Thymus (tissue), 11 donors: ENCODE measurements around the gene LMOD1. TPM values are rescaled to one million over a fixed set of nuclear protein-coding genes. Genes with fewer than 3 reads are reported as not detected.

Source experiments
- DNase-seq, 9 donors: peaks; one replicate each; pipeline ENCODE4 v3.0.0-alpha.2; 2013; ENCODE audit warnings: low spot score in 9 of 9, low read depth in 6 of 9, missing footprints in 1 of 9
- H3K27ac ChIP-seq, 2 donors: one replicate each; pipeline ENCODE4 v1.5.1; 2013; ENCODE audit warnings: control low read depth in 1 of 2, low read depth in 1 of 2, low read length in 1 of 2, mild to moderate bottlenecking in 1 of 2, moderate library complexity in 1 of 2
- H3K27me3 ChIP-seq, 2 donors: one replicate each; pipeline ENCODE4 v1.5.1; 2013; ENCODE audit warnings: low read length in 1 of 2; ENCODE audit not compliant: control insufficient read depth in 2 of 2, insufficient read depth in 1 of 2
- H3K36me3 ChIP-seq, 2 donors: one replicate each; pipeline ENCODE4 v1.5.1; 2013; ENCODE audit warnings: low read length in 1 of 2, mild to moderate bottlenecking in 1 of 2, moderate library complexity in 1 of 2; ENCODE audit not compliant: control insufficient read depth in 2 of 2, insufficient read depth in 2 of 2
- H3K4me1 ChIP-seq, 2 donors: one replicate each; pipeline ENCODE4 v1.5.1; 2013; ENCODE audit warnings: low read length in 2 of 2; ENCODE audit not compliant: control insufficient read depth in 2 of 2, insufficient read depth in 2 of 2
- H3K4me3 ChIP-seq, 2 donors: one replicate each; pipeline ENCODE4 v1.5.1; 2013; ENCODE audit warnings: low read length in 2 of 2, control low read depth in 1 of 2, mild to moderate bottlenecking in 1 of 2
- H3K9me3 ChIP-seq, 2 donors: one replicate each; pipeline ENCODE4 v1.5.1; 2013; ENCODE audit warnings: low read length in 1 of 2, mild to moderate bottlenecking in 1 of 2; ENCODE audit not compliant: control insufficient read depth in 2 of 2, insufficient read depth in 1 of 2
- WGBS: extraction: QIAGEN DNeasy Blood & Tissue Kit; methylation state at CpG from one replicate; pipeline ENCODE4 v1.1.7; 2013; 5-methylcytosine and 5-hydroxymethylcytosine counted together
- polyA plus RNA-seq: library from polyadenylated mRNA; stranded (reverse); fragments of 200-250 nt; gene quantifications from one replicate; pipeline ENCODE4 v1.2.3, GENCODE V29; 2013
- total RNA-seq: library from RNA; stranded (reverse); fragments of 120-200 nt; gene quantifications from one replicate; pipeline ENCODE4 v1.2.4, GENCODE V29; 2013
- donor health status: healthy.

Gene LMOD1
- total and polyA plus RNA-seq, 2 donors: 0.24 to 17.1 TPM

- 94% methylated on average over 3 of the region's 3 CpGs for WGBS
Observed at GRCh38 chr1:201928266-201928665, 18.1 kb downstream of the LMOD1 start.

GRCh38 chr1:201925981-201926645 lies 20.2 kb downstream of the LMOD1 start:
- no peak overlapping the region for H3K4me3 ChIP-seq
- peaks cover 0 to 9% of the 10 kb centered on the region in 2 donors for H3K27me3 ChIP-seq
- 89% methylated on average over 5 of the region's 5 CpGs for WGBS
- no peaks in the 10 kb centered on the region for H3K36me3 ChIP-seq
- H3K27ac ChIP-seq: no peak overlapping the region
- no peaks in the 10 kb centered on the region for H3K4me1 ChIP-seq
- no peaks in the 10 kb centered on the region for H3K9me3 ChIP-seq
- DNase-seq: no peak

More at GRCh38 chr1:201928266-201928665, 18.1 kb downstream of the LMOD1 start:
- no peak overlapping the region for H3K4me3 ChIP-seq
- no peaks in the 10 kb centered on the region for H3K9me3 ChIP-seq
- H3K27me3 ChIP-seq: peaks cover 0 to 13% of the 10 kb centered on the region in 2 donors
- DNase-seq: no peak
- no peaks in the 10 kb centered on the region for H3K36me3 ChIP-seq
- no peaks in the 10 kb centered on the region for H3K4me1 ChIP-seq
- no peak overlapping the region for H3K27ac ChIP-seq

GRCh38 chr1:201925301-201925567 lies 21.1 kb downstream of the LMOD1 start:
- no peaks in the 10 kb centered on the region for H3K9me3 ChIP-seq
- no peaks in the 10 kb centered on the region for H3K4me1 ChIP-seq
- DNase-seq: no peak
- WGBS: 55% methylated on average over 2 of the region's 2 CpGs
- no peaks in the 10 kb centered on the region for H3K36me3 ChIP-seq
- no peak overlapping the region for H3K4me3 ChIP-seq
- no peak overlapping the region for H3K27ac ChIP-seq
- peaks cover 0 to 9% of the 10 kb centered on the region in 2 donors for H3K27me3 ChIP-seq

GRCh38 chr1:201921952-201922558 lies 24.3 kb downstream of the LMOD1 start:
- no peak overlapping the region for H3K27ac ChIP-seq
- H3K4me3 ChIP-seq: no peak overlapping the region
- H3K36me3 ChIP-seq: no peaks in the 10 kb centered on the region
- no peaks in the 10 kb centered on the region for H3K4me1 ChIP-seq
- 92% methylated on average over 3 of the region's 3 CpGs for WGBS
- no peaks in the 10 kb centered on the region for H3K9me3 ChIP-seq
- H3K27me3 ChIP-seq: peaks cover 0 to 9% of the 10 kb centered on the region in 2 donors
- DNase-seq: no peak

DNA sequence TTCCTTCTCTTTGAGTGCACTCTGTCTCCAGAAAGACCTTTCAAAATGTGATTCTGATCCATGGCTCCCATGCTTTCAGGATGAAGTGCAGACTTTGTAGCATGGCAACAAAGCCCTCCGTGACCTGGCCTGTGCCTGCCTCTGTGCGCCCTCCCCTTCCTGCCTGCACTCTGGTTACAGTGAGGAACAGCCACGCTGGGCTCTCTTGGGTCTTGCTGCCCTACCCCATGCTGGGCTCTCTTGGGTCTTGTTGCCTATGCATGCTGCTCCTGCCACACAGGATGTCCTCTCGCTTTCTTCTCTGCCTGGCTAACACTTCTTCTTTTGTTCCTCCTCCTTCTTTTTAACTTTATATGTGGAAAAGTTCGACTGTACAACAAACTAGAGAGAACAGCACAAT lies 28.0 kb downstream of the LMOD1 start:
- Histone ChIP-seq H3K4me1 (no peaks in the 10 kb centered on the region), H3K4me3 (no peak overlapping the region), H3K27me3 (peaks cover 0 to 9% of the 10 kb centered on the region in 2 donors), H3K27ac (no peak overlapping the region), H3K9me3 (no peaks in the 10 kb centered on the region), H3K36me3 (no peaks in the 10 kb centered on the region)
- no peak for DNase-seq
- WGBS: 91% methylated on average over 5 of the region's 5 CpGs

DNA sequence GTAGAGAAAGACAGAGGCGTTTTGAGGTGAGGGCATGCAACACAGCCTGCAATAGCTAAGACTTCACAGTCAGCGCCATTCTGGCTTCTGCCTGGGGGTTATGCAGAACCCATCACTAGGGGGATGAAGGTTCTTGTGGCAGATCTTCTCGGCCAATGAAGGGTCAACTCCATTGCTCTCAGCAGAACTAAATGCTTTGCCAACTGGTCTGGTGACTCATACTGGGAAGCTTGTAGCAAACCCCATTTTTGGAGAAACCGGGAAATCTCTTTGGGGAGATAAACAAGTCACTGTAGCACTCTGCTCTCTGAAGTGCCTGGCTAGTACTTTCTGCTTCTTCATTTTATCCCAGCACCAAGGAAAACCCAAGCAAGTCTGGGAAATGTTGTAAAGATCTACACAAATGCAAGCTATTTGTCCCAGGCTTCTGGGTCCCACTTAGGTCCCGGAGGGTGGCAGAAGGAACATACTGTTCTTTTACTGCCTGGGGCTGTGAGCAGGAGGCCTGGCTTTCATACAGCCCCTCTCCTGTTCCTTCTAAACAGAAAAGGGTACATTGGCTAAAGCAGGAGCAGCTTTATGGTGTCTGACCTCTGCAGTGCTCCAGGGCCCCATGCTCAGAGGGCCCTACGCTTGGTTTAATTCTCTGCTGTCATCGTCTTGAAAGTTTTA lies 28.9 kb downstream of the LMOD1 start:
- 96% methylated on average over 7 of the region's 7 CpGs for WGBS
- Histone ChIP-seq H3K36me3 (no peaks in the 10 kb centered on the region), H3K9me3 (no peaks in the 10 kb centered on the region), H3K4me3 (no peak overlapping the region), H3K4me1 (no peaks in the 10 kb centered on the region), H3K27me3 (peaks cover 0 to 9% of the 10 kb centered on the region in 2 donors), H3K27ac (no peak overlapping the region)
- DNase-seq: no peak

DNA sequence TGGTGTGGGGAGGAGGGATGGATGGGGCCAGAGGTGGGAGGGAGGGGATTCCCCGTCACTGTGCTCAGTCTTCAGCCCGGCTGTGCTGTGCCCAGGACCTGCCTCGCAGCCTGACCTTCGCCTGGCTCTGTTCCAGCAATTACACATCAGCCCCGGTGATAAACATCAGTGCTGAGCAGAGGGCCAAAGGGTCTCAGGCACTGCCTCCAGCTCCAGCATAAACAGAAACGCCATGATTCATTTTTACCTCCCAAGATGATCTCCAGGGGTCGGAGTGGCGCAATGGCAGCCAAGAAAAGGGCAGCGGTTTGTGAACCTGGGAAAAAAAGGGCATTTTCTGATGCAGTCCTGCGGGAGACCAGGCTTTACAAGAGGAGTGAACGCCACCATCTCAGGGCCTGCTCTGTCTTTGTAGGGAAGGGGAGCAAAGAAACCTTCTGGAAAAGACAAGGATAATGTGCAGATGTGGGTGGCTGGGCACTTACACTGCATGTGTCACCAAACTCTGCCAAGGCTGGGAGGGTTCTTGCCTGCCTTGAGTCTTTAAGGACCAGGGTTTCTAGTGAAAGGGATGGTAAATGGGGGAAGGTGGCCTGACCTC lies 29.6 kb downstream of the LMOD1 start:
- Histone ChIP-seq H3K9me3 (no peaks in the 10 kb centered on the region), H3K4me1 (no peaks in the 10 kb centered on the region), H3K27me3 (peaks cover 0 to 9% of the 10 kb centered on the region in 2 donors), H3K4me3 (no peak overlapping the region), H3K27ac (no peak overlapping the region), H3K36me3 (no peaks in the 10 kb centered on the region)
- no peak for DNase-seq
- 58% methylated on average over 11 of the region's 11 CpGs for WGBS

- Histone ChIP-seq H3K4me3 (no peak overlapping the region), H3K27me3 (peaks cover 0 to 9% of the 10 kb centered on the region in 2 donors), H3K27ac (no peak overlapping the region), H3K4me1 (no peaks in the 10 kb centered on the region), H3K36me3 (no peaks in the 10 kb centered on the region), H3K9me3 (no peaks in the 10 kb centered on the region)
- DNase-seq: no peak
- 86% methylated on average over 14 of the region's 14 CpGs for WGBS
Observed at GRCh38 chr1:201914456-201915235, 31.7 kb downstream of the LMOD1 start.
